Measurements from ENCODE around the gene ATF6B. TPM values are rescaled to one million over a fixed set of nuclear protein-coding genes. Genes with fewer than 3 reads are reported as not detected.

The ATF6B gene
- total and polyA plus RNA-seq, 2 of the 8 experiments (the other 6 are each of a cell fraction or from before 2014, with no cell fraction given): 38.1 to 42.2 TPM

GRCh38 chr6:32175711-32176475 lies 47.8 kb upstream of the ATF6B start, which contains the start of gene AGPAT1 (continued):
- TF ChIP-seq TCF12 (IDR thresholded peaks at IDR 0.05; ENCODE audit: low read depth, low read length): 0 out of 2 replicates have a peak, but pooled peaks have one; percentile 43
- TF ChIP-seq CREB1 (IDR thresholded peaks at IDR 0.05): peak; percentile 24; the same call in 1 of the 2 replicates
- TF ChIP-seq HDAC6 (IDR thresholded peaks at IDR 0.05; ENCODE audit: low read depth, low read length): no peak
- TF ChIP-seq POLR2AphosphoS5 (IDR thresholded peaks at IDR 0.05; ENCODE audit: low read depth, low read length): 0 out of 2 replicates have a peak, but pooled peaks have one; percentile 31
- TF ChIP-seq EP300 (IDR thresholded peaks at IDR 0.05; ENCODE audit: borderline replicate concordance in 1 of 2, low read depth in 2 of 2, low read length in 2 of 2): peak in 1 of 2 experiments; percentile 10; a peak in 1 of 3 replicates
- peak; percentile 74 for TF ChIP-seq CHD2 (IDR thresholded peaks at IDR 0.05; ENCODE audit: low read length)
- TF ChIP-seq RXRA (IDR thresholded peaks at IDR 0.05; ENCODE audit: insufficient read depth, low read depth, low read length): no peak
- TF ChIP-seq TAF1 (IDR thresholded peaks at IDR 0.05; ENCODE audit: low read depth, low read length): peak; percentile 66
- TF ChIP-seq PHF8 (conservative IDR thresholded peaks at IDR 0.05; ENCODE audit: low read depth, low read length): peak; percentile 42; the same call in 1 of the 2 replicates
- TF ChIP-seq GABPA (IDR thresholded peaks at IDR 0.05; ENCODE audit: borderline replicate concordance, insufficient read depth, low read length): peak; percentile 91
- TF ChIP-seq HDAC2 (IDR thresholded peaks at IDR 0.05; ENCODE audit: borderline replicate concordance in 1 of 2, low read depth in 2 of 2, low read length in 2 of 2): 0 out of 4 replicates have a peak, but pooled peaks of 1 of the 2 experiments have one; percentile 27

Data from H1 (cell line).